Measurements from ENCODE around the gene AHNAK2. TPM values are rescaled to one million over a fixed set of nuclear protein-coding genes. Genes with fewer than 3 reads are reported as not detected.

AHNAK2 gene
- total RNA-seq, 1 donor from 2014 or later: 1.1 TPM

DNA sequence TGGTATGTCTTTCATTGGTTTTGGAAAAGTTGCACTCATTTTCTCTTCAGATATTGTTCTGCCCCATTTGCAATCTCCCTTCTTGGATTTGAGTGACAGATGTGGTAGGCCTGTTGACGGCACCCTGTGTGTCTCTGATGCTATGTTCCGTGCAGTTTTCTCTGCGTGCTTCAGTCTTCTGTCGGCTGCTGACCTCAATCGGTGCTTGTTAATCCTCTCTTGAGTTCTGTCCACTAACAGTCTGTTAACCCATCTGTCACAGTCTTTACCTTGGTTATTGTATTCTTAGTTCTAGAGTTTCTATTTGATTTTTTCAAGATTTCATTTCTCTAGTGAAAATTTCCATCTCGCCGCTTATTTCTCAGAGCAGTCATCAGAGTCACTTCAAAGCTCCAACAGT, 74.2 kb downstream of the AHNAK2 start:
- Mint-ChIP-seq H3K27me3 (peaks cover 51% of the 10 kb centered on the region), H3K4me3 (ENCODE audit: low read depth) (no peak overlapping the region), H3K9me3 (ENCODE audit: low read depth) (peaks cover 10% of the 10 kb centered on the region), H3K36me3 (ENCODE audit: insufficient read depth) (no peaks in the 10 kb centered on the region), H3K4me1 (ENCODE audit: low read depth) (peaks cover 5% of the 10 kb centered on the region), H3K27ac (no peak overlapping the region)
- TF ChIP-seq, protein P1, sequence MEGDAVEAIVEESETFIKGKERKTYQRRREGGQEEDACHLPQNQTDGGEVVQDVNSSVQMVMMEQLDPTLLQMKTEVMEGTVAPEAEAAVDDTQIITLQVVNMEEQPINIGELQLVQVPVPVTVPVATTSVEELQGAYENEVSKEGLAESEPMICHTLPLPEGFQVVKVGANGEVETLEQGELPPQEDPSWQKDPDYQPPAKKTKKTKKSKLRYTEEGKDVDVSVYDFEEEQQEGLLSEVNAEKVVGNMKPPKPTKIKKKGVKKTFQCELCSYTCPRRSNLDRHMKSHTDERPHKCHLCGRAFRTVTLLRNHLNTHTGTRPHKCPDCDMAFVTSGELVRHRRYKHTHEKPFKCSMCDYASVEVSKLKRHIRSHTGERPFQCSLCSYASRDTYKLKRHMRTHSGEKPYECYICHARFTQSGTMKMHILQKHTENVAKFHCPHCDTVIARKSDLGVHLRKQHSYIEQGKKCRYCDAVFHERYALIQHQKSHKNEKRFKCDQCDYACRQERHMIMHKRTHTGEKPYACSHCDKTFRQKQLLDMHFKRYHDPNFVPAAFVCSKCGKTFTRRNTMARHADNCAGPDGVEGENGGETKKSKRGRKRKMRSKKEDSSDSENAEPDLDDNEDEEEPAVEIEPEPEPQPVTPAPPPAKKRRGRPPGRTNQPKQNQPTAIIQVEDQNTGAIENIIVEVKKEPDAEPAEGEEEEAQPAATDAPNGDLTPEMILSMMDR (IDR thresholded peaks at IDR 0.05; ENCODE audit: unreplicated experiment): no peak
- no peak for DNase-seq (ENCODE audit: low spot score, unreplicated experiment)

- Mint-ChIP-seq H3K4me1 (ENCODE audit: low read depth) (peaks cover 2% of the 10 kb centered on the region), H3K9me3 (ENCODE audit: low read depth) (peaks cover 3% of the 10 kb centered on the region), H3K27ac (no peak overlapping the region), H3K27me3 (peaks cover 36% of the 10 kb centered on the region), H3K36me3 (ENCODE audit: insufficient read depth) (no peaks in the 10 kb centered on the region), H3K4me3 (ENCODE audit: low read depth) (no peak overlapping the region)
- TF ChIP-seq, protein P1 (IDR thresholded peaks at IDR 0.05; ENCODE audit: unreplicated experiment): no peak
- DNase-seq (ENCODE audit: low spot score, unreplicated experiment): no peak
Measured at GRCh38 chr14:104900639-104901512, 77.3 kb downstream of the AHNAK2 start.

- Mint-ChIP-seq H3K4me3 (ENCODE audit: low read depth) (no peak overlapping the region), H3K4me1 (ENCODE audit: low read depth) (peaks cover 2% of the 10 kb centered on the region), H3K36me3 (ENCODE audit: insufficient read depth) (no peaks in the 10 kb centered on the region), H3K27ac (no peak overlapping the region), H3K27me3 (peaks cover 33% of the 10 kb centered on the region), H3K9me3 (ENCODE audit: low read depth) (peaks cover 3% of the 10 kb centered on the region)
- TF ChIP-seq, protein P1 (IDR thresholded peaks at IDR 0.05; ENCODE audit: unreplicated experiment): no peak
- DNase-seq (ENCODE audit: low spot score, unreplicated experiment): no peak
Measured at GRCh38 chr14:104899781-104900180, 78.4 kb downstream of the AHNAK2 start.

DNA sequence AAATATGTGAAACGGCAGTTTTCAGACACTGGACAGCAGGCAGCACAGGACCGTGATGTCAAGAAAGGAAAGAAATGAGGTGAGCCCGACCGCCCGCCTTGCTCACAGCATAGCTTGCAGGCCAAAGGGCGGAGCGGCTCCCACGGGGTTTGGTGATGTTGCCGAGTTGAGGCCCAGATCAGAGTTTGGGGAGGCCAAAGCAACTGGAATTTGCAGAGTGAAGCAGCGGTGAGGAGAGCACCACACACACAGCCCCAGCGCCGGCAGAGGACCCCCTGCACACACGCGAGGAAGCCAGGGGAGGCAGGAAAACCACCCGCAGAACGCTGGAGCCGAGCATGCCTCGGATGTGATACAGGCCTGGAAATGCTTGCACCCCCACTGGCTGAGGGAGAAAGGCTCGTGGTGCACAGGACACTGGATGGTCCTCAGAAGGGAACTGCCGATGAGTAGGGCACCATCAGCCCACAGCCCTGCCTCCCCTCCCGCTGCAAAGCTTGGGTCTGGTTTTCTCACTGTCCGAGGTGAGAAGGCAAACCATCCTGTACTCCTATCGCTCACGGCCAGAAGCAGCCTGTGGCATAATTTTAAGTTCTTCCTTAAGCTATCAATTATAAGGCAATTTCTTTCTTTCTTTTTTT, 79.2 kb downstream of the AHNAK2 start:
- Mint-ChIP-seq H3K36me3 (ENCODE audit: insufficient read depth) (no peaks in the 10 kb centered on the region), H3K4me1 (ENCODE audit: low read depth) (peaks cover 2% of the 10 kb centered on the region), H3K27me3 (peaks cover 25% of the 10 kb centered on the region), H3K4me3 (ENCODE audit: low read depth) (no peak overlapping the region), H3K27ac (no peak overlapping the region), H3K9me3 (ENCODE audit: low read depth) (peaks cover 3% of the 10 kb centered on the region)
- DNase-seq (ENCODE audit: low spot score, unreplicated experiment): no peak
- TF ChIP-seq, protein P1 (IDR thresholded peaks at IDR 0.05; ENCODE audit: unreplicated experiment): no peak

GRCh38 chr14:104898195-104898558, 80.0 kb downstream of the AHNAK2 start:
- DNase-seq (ENCODE audit: low spot score, unreplicated experiment): no peak
- Mint-ChIP-seq H3K36me3 (ENCODE audit: insufficient read depth) (no peaks in the 10 kb centered on the region), H3K27me3 (peaks cover 19% of the 10 kb centered on the region), H3K27ac (no peak overlapping the region), H3K9me3 (ENCODE audit: low read depth) (peaks cover under 1% of the 10 kb centered on the region), H3K4me1 (ENCODE audit: low read depth) (peaks cover 2% of the 10 kb centered on the region), H3K4me3 (ENCODE audit: low read depth) (no peak overlapping the region)
- TF ChIP-seq, protein P1 (IDR thresholded peaks at IDR 0.05; ENCODE audit: unreplicated experiment): no peak

All from progenitor cell of endocrine pancreas (in vitro differentiated cells).